ENCODE results near the gene CBARP. TPM values are rescaled to one million over a fixed set of nuclear protein-coding genes. Genes with fewer than 3 reads are reported as not detected.
A peak's percentile ranks its signal among the peaks of the same experiment; 100 is the strongest.

CBARP gene
- total and polyA plus RNA-seq, 9 of the 15 experiments (the other 6 are each of a cell fraction or from before 2014, with no cell fraction given), result 0.03 to 8.9 (median 1.2) TPM; not detected in 1

DNA sequence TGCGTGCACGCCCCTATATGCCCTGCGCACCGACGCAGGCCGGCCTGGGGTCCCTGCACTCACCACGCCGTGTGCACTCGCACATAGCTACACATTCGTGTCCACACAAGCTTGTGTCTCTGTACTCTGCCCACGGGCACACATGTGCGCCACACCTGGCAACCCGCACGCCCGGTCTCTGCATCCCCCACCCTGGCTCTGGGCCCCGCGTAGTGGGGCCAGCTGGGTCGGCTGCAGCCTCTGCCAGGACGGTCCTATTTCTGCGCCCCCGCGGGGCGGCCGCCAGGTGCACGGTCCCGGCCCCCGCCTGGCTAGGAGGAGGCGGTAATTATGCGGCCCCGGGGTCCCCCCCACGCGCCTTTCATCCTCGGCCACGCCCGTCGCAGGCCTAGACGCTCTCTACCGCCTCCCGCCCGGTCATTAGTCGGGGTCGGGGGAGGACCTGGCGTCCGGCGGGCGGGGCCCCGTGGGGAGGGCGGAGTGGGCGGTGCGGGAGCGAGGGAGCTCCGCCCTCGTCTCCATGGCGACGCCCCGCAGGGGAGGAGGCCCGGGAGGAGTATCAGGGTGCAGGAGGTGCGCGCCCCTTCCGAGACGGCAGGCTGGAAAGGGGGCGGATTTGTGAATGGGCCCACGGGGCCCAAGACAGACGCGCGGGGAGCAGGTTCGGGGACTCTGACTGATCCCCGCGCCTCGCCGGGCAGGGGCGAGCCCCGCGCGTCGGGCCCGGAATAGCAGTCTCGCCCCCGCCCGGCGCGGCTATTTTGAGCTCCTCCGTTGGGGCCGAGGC, 28.5 kb upstream of the CBARP start:
- in situ Hi-C loops (cut with MboI), result no loop called here
- intact Hi-C loops (cut with micrococcal nuclease), result loop anchor here (1.0 kb wide), 2 partner anchors 17 to 22 kb away; no protein-coding TSS in a partner anchor
- Histone ChIP-seq H3K79me2 (ENCODE audit: control insufficient read depth, insufficient read depth, low read length) (peaks cover 32% of the 10 kb centered on the region), H3K4me2 (ENCODE audit: insufficient read depth, low read length) (peak overlapping the region; percentile 83), H3K27me3 (ENCODE audit: control insufficient read depth in 2 of 2, insufficient read depth in 2 of 2, low read length in 2 of 2) (no peaks in the 10 kb centered on the region), H3K9ac (ENCODE audit: insufficient read depth in 1 of 2, low read depth in 2 of 2, low read length in 2 of 2) (peak overlapping the region; percentile 48 to 92), H3K4me1 (replicated peaks in 1 of 2; ENCODE audit: control insufficient read depth in 2 of 2, insufficient read depth in 2 of 2, low read length in 2 of 2) (peaks cover 59 to 94% of the 10 kb centered on the region in 2 experiments), H3K9me1 (ENCODE audit: control insufficient read depth, insufficient read depth, low read length) (no peaks in the 10 kb centered on the region), H3K27ac (ENCODE audit: extremely low read depth, low read depth, low read length) (peak overlapping the region; percentile 69), H2AFZ (ENCODE audit: low read depth, low read length) (peak overlapping the region; percentile 80), H4K20me1 (replicated peaks; ENCODE audit: control insufficient read depth, insufficient read depth, low read length) (peaks cover 16% of the 10 kb centered on the region), H3K4me3 (peak overlapping the region; percentile 59), H3K36me3 (ENCODE audit: control insufficient read depth, insufficient read depth, low read length) (peaks cover 16% of the 10 kb centered on the region; the same call in 2 of the 3 replicates), H3K9me3 (replicated peaks; ENCODE audit: control insufficient read depth, insufficient read depth, low read depth, low read length) (no peaks in the 10 kb centered on the region)
- ChIA-PET POLR2A (interaction anchor here (0.5 to 2.3 kb wide), 11 partner anchors 9 to 201 kb away, joined by 3 to 16 read pairs (median 4); partner anchors contain the start of gene FAM174C), CTCF (ENCODE audit: low intra/inter-chr PET ratio) (interaction anchor here (1.3 to 3.3 kb wide), 3 partner anchors 13 to 22 kb away, joined by 5 to 51 read pairs (median 11); partner anchors contain the start of gene MIDN)
- no TSS peak for BruUV-seq (replicated peaks)
- ATAC-seq, result peak; percentile 75
- WGBS (ENCODE audit: insufficient coverage, low coverage, missing lambda C conversion rate), result 2% methylated on average over 53 of the region's 84 CpGs
- DNase-seq (ENCODE audit: extremely low read depth in 1 of 4, low spot score in 3 of 4), result peak; percentile 87 to 97 (median 92)
- FAIRE-seq, result peak; percentile 71
- no peak for TF ChIP-seq ZBTB33 (CRISPR knock-in tag; IDR thresholded peaks at IDR 0.05)
- peak; percentile 63 for TF ChIP-seq CBFA2T3 (IDR thresholded peaks at IDR 0.05)
- TF ChIP-seq, protein P1, sequence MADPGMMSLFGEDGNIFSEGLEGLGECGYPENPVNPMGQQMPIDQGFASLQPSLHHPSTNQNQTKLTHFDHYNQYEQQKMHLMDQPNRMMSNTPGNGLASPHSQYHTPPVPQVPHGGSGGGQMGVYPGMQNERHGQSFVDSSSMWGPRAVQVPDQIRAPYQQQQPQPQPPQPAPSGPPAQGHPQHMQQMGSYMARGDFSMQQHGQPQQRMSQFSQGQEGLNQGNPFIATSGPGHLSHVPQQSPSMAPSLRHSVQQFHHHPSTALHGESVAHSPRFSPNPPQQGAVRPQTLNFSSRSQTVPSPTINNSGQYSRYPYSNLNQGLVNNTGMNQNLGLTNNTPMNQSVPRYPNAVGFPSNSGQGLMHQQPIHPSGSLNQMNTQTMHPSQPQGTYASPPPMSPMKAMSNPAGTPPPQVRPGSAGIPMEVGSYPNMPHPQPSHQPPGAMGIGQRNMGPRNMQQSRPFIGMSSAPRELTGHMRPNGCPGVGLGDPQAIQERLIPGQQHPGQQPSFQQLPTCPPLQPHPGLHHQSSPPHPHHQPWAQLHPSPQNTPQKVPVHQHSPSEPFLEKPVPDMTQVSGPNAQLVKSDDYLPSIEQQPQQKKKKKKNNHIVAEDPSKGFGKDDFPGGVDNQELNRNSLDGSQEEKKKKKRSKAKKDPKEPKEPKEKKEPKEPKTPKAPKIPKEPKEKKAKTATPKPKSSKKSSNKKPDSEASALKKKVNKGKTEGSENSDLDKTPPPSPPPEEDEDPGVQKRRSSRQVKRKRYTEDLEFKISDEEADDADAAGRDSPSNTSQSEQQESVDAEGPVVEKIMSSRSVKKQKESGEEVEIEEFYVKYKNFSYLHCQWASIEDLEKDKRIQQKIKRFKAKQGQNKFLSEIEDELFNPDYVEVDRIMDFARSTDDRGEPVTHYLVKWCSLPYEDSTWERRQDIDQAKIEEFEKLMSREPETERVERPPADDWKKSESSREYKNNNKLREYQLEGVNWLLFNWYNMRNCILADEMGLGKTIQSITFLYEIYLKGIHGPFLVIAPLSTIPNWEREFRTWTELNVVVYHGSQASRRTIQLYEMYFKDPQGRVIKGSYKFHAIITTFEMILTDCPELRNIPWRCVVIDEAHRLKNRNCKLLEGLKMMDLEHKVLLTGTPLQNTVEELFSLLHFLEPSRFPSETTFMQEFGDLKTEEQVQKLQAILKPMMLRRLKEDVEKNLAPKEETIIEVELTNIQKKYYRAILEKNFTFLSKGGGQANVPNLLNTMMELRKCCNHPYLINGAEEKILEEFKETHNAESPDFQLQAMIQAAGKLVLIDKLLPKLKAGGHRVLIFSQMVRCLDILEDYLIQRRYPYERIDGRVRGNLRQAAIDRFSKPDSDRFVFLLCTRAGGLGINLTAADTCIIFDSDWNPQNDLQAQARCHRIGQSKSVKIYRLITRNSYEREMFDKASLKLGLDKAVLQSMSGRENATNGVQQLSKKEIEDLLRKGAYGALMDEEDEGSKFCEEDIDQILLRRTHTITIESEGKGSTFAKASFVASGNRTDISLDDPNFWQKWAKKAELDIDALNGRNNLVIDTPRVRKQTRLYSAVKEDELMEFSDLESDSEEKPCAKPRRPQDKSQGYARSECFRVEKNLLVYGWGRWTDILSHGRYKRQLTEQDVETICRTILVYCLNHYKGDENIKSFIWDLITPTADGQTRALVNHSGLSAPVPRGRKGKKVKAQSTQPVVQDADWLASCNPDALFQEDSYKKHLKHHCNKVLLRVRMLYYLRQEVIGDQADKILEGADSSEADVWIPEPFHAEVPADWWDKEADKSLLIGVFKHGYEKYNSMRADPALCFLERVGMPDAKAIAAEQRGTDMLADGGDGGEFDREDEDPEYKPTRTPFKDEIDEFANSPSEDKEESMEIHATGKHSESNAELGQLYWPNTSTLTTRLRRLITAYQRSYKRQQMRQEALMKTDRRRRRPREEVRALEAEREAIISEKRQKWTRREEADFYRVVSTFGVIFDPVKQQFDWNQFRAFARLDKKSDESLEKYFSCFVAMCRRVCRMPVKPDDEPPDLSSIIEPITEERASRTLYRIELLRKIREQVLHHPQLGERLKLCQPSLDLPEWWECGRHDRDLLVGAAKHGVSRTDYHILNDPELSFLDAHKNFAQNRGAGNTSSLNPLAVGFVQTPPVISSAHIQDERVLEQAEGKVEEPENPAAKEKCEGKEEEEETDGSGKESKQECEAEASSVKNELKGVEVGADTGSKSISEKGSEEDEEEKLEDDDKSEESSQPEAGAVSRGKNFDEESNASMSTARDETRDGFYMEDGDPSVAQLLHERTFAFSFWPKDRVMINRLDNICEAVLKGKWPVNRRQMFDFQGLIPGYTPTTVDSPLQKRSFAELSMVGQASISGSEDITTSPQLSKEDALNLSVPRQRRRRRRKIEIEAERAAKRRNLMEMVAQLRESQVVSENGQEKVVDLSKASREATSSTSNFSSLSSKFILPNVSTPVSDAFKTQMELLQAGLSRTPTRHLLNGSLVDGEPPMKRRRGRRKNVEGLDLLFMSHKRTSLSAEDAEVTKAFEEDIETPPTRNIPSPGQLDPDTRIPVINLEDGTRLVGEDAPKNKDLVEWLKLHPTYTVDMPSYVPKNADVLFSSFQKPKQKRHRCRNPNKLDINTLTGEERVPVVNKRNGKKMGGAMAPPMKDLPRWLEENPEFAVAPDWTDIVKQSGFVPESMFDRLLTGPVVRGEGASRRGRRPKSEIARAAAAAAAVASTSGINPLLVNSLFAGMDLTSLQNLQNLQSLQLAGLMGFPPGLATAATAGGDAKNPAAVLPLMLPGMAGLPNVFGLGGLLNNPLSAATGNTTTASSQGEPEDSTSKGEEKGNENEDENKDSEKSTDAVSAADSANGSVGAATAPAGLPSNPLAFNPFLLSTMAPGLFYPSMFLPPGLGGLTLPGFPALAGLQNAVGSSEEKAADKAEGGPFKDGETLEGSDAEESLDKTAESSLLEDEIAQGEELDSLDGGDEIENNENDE (IDR thresholded peaks at IDR 0.05; ENCODE audit: low read depth, low read length), result no peak
- no peak for TF ChIP-seq GTF2B (IDR thresholded peaks at IDR 0.05; ENCODE audit: extremely low read depth, insufficient read length)
- TF ChIP-seq THAP7 (CRISPR knock-in tag; IDR thresholded peaks at IDR 0.05), result peak; percentile 87

All from K562 (cell line).